ENCODE data around the gene CTCF. TPM values are rescaled to one million over a fixed set of nuclear protein-coding genes. Genes with fewer than 3 reads are reported as not detected.

Gene CTCF
- total and polyA plus RNA-seq, 2 experiments from 2014 or later, result 64.5 to 72.3 TPM

GRCh38 chr16:67594956-67595355 is 32.6 kb downstream of the CTCF start (continued):
- TF ChIP-seq ZNF462 (CRISPR knock-in tag; IDR thresholded peaks at IDR 0.05), result no peak
- TF ChIP-seq, protein P1, sequence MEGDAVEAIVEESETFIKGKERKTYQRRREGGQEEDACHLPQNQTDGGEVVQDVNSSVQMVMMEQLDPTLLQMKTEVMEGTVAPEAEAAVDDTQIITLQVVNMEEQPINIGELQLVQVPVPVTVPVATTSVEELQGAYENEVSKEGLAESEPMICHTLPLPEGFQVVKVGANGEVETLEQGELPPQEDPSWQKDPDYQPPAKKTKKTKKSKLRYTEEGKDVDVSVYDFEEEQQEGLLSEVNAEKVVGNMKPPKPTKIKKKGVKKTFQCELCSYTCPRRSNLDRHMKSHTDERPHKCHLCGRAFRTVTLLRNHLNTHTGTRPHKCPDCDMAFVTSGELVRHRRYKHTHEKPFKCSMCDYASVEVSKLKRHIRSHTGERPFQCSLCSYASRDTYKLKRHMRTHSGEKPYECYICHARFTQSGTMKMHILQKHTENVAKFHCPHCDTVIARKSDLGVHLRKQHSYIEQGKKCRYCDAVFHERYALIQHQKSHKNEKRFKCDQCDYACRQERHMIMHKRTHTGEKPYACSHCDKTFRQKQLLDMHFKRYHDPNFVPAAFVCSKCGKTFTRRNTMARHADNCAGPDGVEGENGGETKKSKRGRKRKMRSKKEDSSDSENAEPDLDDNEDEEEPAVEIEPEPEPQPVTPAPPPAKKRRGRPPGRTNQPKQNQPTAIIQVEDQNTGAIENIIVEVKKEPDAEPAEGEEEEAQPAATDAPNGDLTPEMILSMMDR (conservative IDR thresholded peaks at IDR 0.05; ENCODE audit: low read depth in 2 of 2), result no peak

DNA sequence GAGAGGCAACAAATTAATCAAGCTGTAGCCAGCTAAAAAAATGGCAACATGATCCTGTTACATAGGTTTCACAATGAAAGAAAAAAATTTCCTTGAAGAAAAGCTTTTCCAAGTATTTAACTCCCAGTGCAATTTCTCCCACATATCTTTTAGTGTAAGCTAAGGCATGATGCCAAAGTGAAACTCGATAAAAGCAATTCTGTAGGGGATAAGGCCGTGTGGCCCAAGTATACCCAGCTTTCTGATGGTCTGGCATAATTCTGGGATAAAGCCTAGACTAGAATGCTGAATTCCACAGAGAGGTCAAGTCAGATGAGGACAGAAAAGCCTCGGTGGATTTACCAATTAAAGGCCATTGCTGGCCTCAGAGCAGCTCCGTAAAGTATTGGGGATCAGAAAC is 36.2 kb downstream of the CTCF start:
- no peaks in the 10 kb centered on the region for H3K9me2 ChIP-seq (ENCODE audit: insufficient read depth)
- peaks cover 12% of the 10 kb centered on the region for H3K36me3 Mint-ChIP-seq (ENCODE audit: low read depth)
- peaks cover 82% of the 10 kb centered on the region for H3K79me2 ChIP-seq (replicated peaks; ENCODE audit: insufficient read depth)
- H3K9me3 Mint-ChIP-seq, result no peaks in the 10 kb centered on the region
- H3K4me3 ChIP-seq, result no peak overlapping the region
- H3F3A ChIP-seq (replicated peaks; ENCODE audit: low read depth), result peaks cover 10% of the 10 kb centered on the region; the same call in 1 of the 2 replicates
- H3K4me2 ChIP-seq, result no peak overlapping the region
- peaks cover 4% of the 10 kb centered on the region; the same call in 1 of the 2 replicates for H4K20me1 ChIP-seq (replicated peaks; ENCODE audit: insufficient read depth)
- peaks cover 9% of the 10 kb centered on the region for H3K27me3 Mint-ChIP-seq (ENCODE audit: insufficient read depth, low read depth, poor library complexity)
- H3K27me3 ChIP-seq (ENCODE audit: insufficient read depth), result no peaks in the 10 kb centered on the region
- H3K4me1 Mint-ChIP-seq, result peaks cover 40% of the 10 kb centered on the region
- H2AFZ ChIP-seq, result no peak overlapping the region
- H3K36me3 ChIP-seq (ENCODE audit: insufficient read depth), result no peaks in the 10 kb centered on the region; the same call in 1 of the 2 replicates
- H3K27ac ChIP-seq (ENCODE audit: low read depth), result 0 out of 2 replicates have a peak overlapping the region, but pooled peaks have one; percentile 52
- H3K27ac Mint-ChIP-seq, result peak overlapping the region; percentile 26
- H3K4me1 ChIP-seq (ENCODE audit: insufficient read depth), result peaks cover 56% of the 10 kb centered on the region
- ATAC-seq (no peak), DNase-seq (ENCODE audit: low spot score) (no peak)
- H3K4me3 Mint-ChIP-seq, result no peak overlapping the region
- TF ChIP-seq POLR2AphosphoS5 (IDR thresholded peaks at IDR 0.05; ENCODE audit: low read depth), result no peak
- TF ChIP-seq ZNF114 (CRISPR knock-in tag; IDR thresholded peaks at IDR 0.05), result no peak
- TF ChIP-seq ZNF462 (CRISPR knock-in tag; IDR thresholded peaks at IDR 0.05), result no peak
- TF ChIP-seq, protein P1 (conservative IDR thresholded peaks at IDR 0.05; ENCODE audit: low read depth in 2 of 2), result no peak
